ENCODE data around the gene CHCHD10. TPM values are rescaled to one million over a fixed set of nuclear protein-coding genes. Genes with fewer than 3 reads are reported as not detected.

Gene CHCHD10
- total RNA-seq, 1 donor from 2014 or later = 87.2 TPM

DNA sequence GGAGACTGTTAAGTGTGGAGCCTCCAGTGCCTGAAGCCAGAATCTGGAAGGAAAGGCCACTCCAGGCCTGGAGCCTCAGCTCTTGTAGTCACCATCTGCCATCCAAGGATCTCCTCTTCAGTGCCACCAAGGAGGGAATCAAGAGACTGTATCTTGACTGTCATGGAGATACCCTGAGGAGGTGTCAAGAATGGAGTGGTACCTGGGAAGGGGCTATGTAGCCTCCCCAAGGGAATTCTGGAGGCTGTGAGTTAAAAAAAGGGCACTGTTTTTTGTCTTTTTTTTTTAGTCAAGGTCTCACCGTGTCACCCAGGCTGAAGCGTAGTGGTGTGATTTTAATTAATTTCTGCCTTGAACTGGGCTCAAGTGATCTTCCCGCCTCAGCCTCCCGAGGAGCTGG is 8.2 kb downstream of the CHCHD10 start:
- no peak overlapping the region for H3K4me3 Mint-ChIP-seq
- no peak overlapping the region for H3K27ac Mint-ChIP-seq
- H3K4me1 Mint-ChIP-seq (ENCODE audit: unreplicated experiment) = peaks cover 9% of the 10 kb centered on the region
- H3K27me3 Mint-ChIP-seq = no peaks in the 10 kb centered on the region
- no peak for DNase-seq (ENCODE audit: extremely low spot score, unreplicated experiment)
- no peaks in the 10 kb centered on the region for H3K9me3 Mint-ChIP-seq
- H3K36me3 Mint-ChIP-seq = no peaks in the 10 kb centered on the region
- TF ChIP-seq, protein P1, sequence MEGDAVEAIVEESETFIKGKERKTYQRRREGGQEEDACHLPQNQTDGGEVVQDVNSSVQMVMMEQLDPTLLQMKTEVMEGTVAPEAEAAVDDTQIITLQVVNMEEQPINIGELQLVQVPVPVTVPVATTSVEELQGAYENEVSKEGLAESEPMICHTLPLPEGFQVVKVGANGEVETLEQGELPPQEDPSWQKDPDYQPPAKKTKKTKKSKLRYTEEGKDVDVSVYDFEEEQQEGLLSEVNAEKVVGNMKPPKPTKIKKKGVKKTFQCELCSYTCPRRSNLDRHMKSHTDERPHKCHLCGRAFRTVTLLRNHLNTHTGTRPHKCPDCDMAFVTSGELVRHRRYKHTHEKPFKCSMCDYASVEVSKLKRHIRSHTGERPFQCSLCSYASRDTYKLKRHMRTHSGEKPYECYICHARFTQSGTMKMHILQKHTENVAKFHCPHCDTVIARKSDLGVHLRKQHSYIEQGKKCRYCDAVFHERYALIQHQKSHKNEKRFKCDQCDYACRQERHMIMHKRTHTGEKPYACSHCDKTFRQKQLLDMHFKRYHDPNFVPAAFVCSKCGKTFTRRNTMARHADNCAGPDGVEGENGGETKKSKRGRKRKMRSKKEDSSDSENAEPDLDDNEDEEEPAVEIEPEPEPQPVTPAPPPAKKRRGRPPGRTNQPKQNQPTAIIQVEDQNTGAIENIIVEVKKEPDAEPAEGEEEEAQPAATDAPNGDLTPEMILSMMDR (conservative IDR thresholded peaks at IDR 0.05) = no peak

DNA sequence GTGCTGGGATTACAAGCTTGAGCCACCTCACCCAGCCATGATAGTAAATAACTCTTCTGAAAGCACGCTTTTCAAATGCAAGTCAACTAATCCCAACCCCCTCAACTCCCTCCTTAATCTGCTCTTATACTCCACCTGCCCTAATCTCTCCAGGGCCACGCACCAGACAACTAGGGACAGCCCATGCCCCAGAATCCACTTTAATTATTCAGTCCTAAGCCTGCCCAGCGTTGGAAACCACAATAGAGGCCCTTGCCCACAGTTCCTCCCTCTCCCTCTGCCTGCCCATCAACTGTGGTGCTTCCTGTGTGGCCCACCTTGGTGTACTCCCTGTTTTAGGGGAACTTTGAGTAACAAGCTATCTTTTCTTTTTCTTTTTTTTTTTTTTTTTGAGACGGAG is 10.9 kb downstream of the CHCHD10 start:
- H3K27ac Mint-ChIP-seq = no peak overlapping the region
- H3K9me3 Mint-ChIP-seq = no peaks in the 10 kb centered on the region

DNA sequence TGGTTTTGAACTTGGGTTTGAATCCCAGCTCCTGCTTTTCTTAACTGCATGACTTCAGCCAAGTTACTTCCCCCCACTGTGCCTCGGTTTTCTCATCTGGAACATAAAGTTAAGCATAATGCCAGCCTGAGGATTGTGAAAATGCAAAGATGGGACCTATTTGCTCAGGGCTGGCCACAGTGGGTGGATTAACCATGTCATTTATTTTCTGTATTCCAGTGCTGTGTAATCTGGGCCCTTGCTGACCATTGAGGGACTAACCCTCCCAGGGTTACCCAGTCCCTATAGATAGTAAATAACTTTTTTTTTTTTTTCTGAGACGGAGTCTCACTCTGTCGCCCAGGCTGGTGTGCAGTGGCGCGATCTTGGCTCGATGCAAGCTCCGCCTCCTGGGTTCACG is 12.1 kb downstream of the CHCHD10 start:
- no peak overlapping the region for H3K4me3 Mint-ChIP-seq
- peak overlapping the region; percentile 42 for H3K27ac Mint-ChIP-seq
- H3K36me3 Mint-ChIP-seq = no peaks in the 10 kb centered on the region
- TF ChIP-seq, protein P1 (conservative IDR thresholded peaks at IDR 0.05) = no peak
- peaks cover 5% of the 10 kb centered on the region for H3K4me1 Mint-ChIP-seq (ENCODE audit: unreplicated experiment)
- no peak for DNase-seq (ENCODE audit: extremely low spot score, unreplicated experiment)
- H3K9me3 Mint-ChIP-seq = no peaks in the 10 kb centered on the region
- H3K27me3 Mint-ChIP-seq = no peaks in the 10 kb centered on the region

More for the DNA sequence above, 10.9 kb downstream of the CHCHD10 start:
- no peaks in the 10 kb centered on the region for H3K36me3 Mint-ChIP-seq
- no peaks in the 10 kb centered on the region for H3K27me3 Mint-ChIP-seq
- H3K4me1 Mint-ChIP-seq (ENCODE audit: unreplicated experiment) = peaks cover 5% of the 10 kb centered on the region
- TF ChIP-seq, protein P1 (conservative IDR thresholded peaks at IDR 0.05) = no peak
- no peak overlapping the region for H3K4me3 Mint-ChIP-seq
- no peak for DNase-seq (ENCODE audit: extremely low spot score, unreplicated experiment)

DNA sequence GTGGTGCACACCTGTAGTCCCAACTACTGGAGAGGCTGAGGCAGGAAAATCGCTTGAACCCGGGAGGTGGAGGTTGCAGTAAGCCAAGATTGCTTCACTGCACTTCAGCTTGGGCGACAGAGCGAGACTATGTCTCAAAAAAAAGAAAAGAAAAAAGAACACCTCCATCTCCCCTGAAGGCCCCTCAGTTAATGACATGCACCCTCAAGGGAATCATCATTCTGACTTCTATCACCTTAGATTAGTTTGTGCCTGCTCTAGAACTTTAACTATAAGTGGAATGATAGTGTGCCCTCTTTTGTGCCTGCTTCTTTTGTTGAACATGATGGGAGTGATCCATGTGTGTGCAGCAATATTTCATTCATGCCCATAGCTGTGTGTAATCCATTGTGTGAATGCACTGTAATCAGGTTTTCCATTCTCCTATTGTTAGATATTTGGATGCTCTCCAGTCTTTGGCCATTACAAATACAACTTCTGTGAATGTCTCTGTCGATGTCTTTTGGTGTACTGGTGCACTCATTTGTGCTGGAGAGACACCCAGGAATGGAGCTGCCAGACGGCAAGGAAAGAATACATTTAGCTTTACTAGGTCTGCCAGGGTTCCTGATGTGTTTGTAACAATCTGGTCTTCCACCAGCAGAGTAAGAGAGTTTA is 12.7 kb downstream of the CHCHD10 start:
- no peaks in the 10 kb centered on the region for H3K9me3 Mint-ChIP-seq
- no peak for DNase-seq (ENCODE audit: extremely low spot score, unreplicated experiment)
- H3K4me3 Mint-ChIP-seq = peak overlapping the region; percentile 13
- H3K27ac Mint-ChIP-seq = peak overlapping the region; percentile 42
- TF ChIP-seq, protein P1 (conservative IDR thresholded peaks at IDR 0.05) = no peak
- no peaks in the 10 kb centered on the region for H3K27me3 Mint-ChIP-seq
- peaks cover 11% of the 10 kb centered on the region for H3K4me1 Mint-ChIP-seq (ENCODE audit: unreplicated experiment)
- no peaks in the 10 kb centered on the region for H3K36me3 Mint-ChIP-seq

DNA sequence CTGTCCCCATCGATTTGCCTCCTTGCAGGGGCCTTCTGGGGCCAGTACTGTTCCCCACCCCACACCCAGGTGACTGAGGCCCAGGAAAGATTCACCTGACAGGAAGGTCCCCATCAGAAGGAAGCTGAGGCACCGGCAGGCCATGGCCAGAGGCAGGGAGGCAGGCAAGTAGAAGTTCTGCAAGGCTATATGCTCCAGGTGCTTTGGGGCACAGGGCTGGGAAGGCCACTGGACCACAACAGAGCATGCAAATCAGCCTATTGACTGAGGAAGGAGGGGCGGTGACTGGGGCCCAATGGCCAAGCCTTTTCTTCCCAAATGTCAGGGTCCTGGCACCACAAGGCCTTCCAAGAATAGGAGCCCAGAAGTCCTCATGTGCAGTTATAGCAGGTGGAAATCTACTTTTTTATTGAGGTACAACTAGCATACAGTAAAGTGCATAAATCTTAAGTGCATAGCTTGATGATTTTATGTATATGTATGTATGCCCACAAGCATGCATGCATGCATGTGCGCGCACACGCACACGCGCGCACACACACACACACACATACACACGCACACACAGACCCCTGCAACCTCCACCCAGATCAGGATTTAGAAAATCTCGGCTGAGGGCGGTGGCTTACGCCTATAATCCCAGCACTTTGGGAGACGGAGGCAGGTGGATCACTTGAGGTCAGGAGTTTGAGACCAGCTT is 13.4 kb downstream of the CHCHD10 start, which contains the start of gene VPREB3:
Gene VPREB3, minus strand, starts transcription at position 206 of the 700 bp plus-strand sequence. Its CDS starts 62 bp downstream, at position 144.
- Mint-ChIP-seq H3K9me3 (no peaks in the 10 kb centered on the region), H3K4me3 (peak within 1 kb of the TSS; percentile 36), H3K36me3 (peaks cover 6% of the 10 kb centered on the region), H3K4me1 (ENCODE audit: unreplicated experiment) (peaks cover 17% of the 10 kb centered on the region), H3K27ac (peak within 1 kb of the TSS; percentile 42), H3K27me3 (no peaks in the 10 kb centered on the region)
- DNase-seq (ENCODE audit: extremely low spot score, unreplicated experiment) = no peak
- TF ChIP-seq, protein P1 (conservative IDR thresholded peaks at IDR 0.05) = no peak

Measured in type B pancreatic cell (in vitro differentiated cells).